HepG2 (cell line): ENCODE results near the gene TGM2. TPM values are rescaled to one million over a fixed set of nuclear protein-coding genes. Genes with fewer than 3 reads are reported as not detected.

Experiments used
- CERS6 ChIP-seq: sonication (generic); formaldehyde crosslinking; IDR thresholded peaks from 2 replicates; pipeline ENCODE4 v1.5.0; 2020; ENCODE audit warnings: missing genetic modification reagents
- ELF1 ChIP-seq: sonication (generic); formaldehyde crosslinking; IDR thresholded peaks from 2 replicates; pipeline ENCODE4 v1.4.0; 2020; ENCODE audit warnings: missing genetic modification reagents
- ETV5 ChIP-seq: IDR thresholded peaks from 2 replicates; pipeline ENCODE4 v1.6.1; 2018; ENCODE audit warnings: missing biosample characterization, missing genetic modification reagents, inconsistent platforms, borderline replicate concordance
- HHEX ChIP-seq: IDR thresholded peaks from 2 replicates; pipeline ENCODE4 v1.6.1; 2016; ENCODE audit warnings: control low read depth
- HMGXB4 ChIP-seq, 2 experiments: sonication (generic) in 1 of 2; formaldehyde crosslinking in 1 of 2; IDR thresholded peaks; 2 replicates each; pipeline versions ENCODE4 v1.4.0 to v1.6.1; 2018 to 2020; ENCODE audit warnings: missing genetic modification reagents in 2 of 2, borderline replicate concordance in 1 of 2, low read depth in 1 of 2, mild to moderate bottlenecking in 1 of 2, missing biosample characterization in 1 of 2
- POLR2AphosphoS2 ChIP-seq: IDR thresholded peaks from 2 replicates; pipeline ENCODE4 v1.6.1; 2011; ENCODE audit warnings: low read depth, low read length, improper control_type of control experiment
- SP5 ChIP-seq: IDR thresholded peaks from 2 replicates; pipeline ENCODE4 v1.6.1; 2016; ENCODE audit warnings: low read depth, borderline replicate concordance
- ZNF143 ChIP-seq: sonication (generic); formaldehyde crosslinking; IDR thresholded peaks from 2 replicates; pipeline ENCODE4 v1.4.0; 2020; ENCODE audit warnings: missing genetic modification reagents
- ZNF589 ChIP-seq: sonication (generic); formaldehyde crosslinking; conservative IDR thresholded peaks from 2 replicates; pipeline ENCODE4 v1.8.0; 2022; ENCODE audit warnings: mild to moderate bottlenecking, moderate library complexity, missing genetic modification reagents
- ZSCAN9 ChIP-seq: IDR thresholded peaks from 2 replicates; pipeline ENCODE4 v1.6.1; 2016; ENCODE audit warnings: borderline replicate concordance
- polyA plus RNA-seq, 8 experiments: library from polyadenylated mRNA; depleted of rRNA in 3 of 8; stranded (reverse) in 7 of 8; unstranded in 1 of 8; fragments of >200 nt; fragmentation: Illumina TruSeq in 4 of 8; extraction: Trizol in 4 of 8; gene quantifications; 2 replicates each; pipeline versions ENCODE4 v1.2.1 to v1.2.3, GENCODE V29; 2011 to 2016; ENCODE audit warnings: low read depth in 4 of 8, missing spikeins in 1 of 8, mixed read lengths in 1 of 8; ENCODE audit not compliant: insufficient read depth in 1 of 8
- total RNA-seq, 5 experiments: library from RNA; depleted of rRNA; stranded (reverse); fragments of >200 nt; fragmentation: Illumina TruSeq; extraction: Trizol; gene quantifications; 2 replicates each; pipeline ENCODE4 v1.2.3, GENCODE V29; 2016; ENCODE audit warnings: low read depth in 1 of 5
- TF ChIP-seq, protein P1 (sequence below): sonication (generic); formaldehyde crosslinking; IDR thresholded peaks from 2 replicates; pipeline ENCODE4 v1.8.0; 2022; ENCODE audit warnings: mild to moderate bottlenecking, missing genetic modification reagents, moderate library complexity
- TF ChIP-seq, protein P2 (sequence below): sonication (generic); formaldehyde crosslinking; IDR thresholded peaks from 2 replicates; pipeline ENCODE4 v1.5.0; 2020; ENCODE audit warnings: mild to moderate bottlenecking, missing genetic modification reagents

The TGM2 gene
- total and polyA plus RNA-seq, 2 of the 13 experiments (the other 11 are each of a cell fraction or from before 2014, with no cell fraction given) = 4.2 to 46.4 TPM

- TF ChIP-seq, protein P1, sequence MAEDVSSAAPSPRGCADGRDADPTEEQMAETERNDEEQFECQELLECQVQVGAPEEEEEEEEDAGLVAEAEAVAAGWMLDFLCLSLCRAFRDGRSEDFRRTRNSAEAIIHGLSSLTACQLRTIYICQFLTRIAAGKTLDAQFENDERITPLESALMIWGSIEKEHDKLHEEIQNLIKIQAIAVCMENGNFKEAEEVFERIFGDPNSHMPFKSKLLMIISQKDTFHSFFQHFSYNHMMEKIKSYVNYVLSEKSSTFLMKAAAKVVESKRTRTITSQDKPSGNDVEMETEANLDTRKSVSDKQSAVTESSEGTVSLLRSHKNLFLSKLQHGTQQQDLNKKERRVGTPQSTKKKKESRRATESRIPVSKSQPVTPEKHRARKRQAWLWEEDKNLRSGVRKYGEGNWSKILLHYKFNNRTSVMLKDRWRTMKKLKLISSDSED (CRISPR knock-in tag) = no peak
- no peak for TF ChIP-seq POLR2AphosphoS2
- TF ChIP-seq HMGXB4 (CRISPR knock-in tag; IDR thresholded peaks at IDR 0.05; ENCODE audit: borderline replicate concordance in 1 of 2, low read depth in 1 of 2) = 0 out of 4 replicates have a peak, but pooled peaks of 1 of the 2 experiments have one; percentile 30
- TF ChIP-seq HHEX (CRISPR knock-in tag) = peak; percentile 36; the same call in 1 of the 2 replicates
- TF ChIP-seq CERS6 (CRISPR knock-in tag) = no peak
- peak; percentile 75; the same call in 1 of the 2 replicates for TF ChIP-seq SP5 (CRISPR knock-in tag)
- peak; percentile 69; the same call in 1 of the 2 replicates for TF ChIP-seq ETV5 (CRISPR knock-in tag)
- TF ChIP-seq ELF1 (CRISPR knock-in tag) = 0 out of 2 replicates have a peak, but pooled peaks have one; percentile 1
- TF ChIP-seq, protein P2, sequence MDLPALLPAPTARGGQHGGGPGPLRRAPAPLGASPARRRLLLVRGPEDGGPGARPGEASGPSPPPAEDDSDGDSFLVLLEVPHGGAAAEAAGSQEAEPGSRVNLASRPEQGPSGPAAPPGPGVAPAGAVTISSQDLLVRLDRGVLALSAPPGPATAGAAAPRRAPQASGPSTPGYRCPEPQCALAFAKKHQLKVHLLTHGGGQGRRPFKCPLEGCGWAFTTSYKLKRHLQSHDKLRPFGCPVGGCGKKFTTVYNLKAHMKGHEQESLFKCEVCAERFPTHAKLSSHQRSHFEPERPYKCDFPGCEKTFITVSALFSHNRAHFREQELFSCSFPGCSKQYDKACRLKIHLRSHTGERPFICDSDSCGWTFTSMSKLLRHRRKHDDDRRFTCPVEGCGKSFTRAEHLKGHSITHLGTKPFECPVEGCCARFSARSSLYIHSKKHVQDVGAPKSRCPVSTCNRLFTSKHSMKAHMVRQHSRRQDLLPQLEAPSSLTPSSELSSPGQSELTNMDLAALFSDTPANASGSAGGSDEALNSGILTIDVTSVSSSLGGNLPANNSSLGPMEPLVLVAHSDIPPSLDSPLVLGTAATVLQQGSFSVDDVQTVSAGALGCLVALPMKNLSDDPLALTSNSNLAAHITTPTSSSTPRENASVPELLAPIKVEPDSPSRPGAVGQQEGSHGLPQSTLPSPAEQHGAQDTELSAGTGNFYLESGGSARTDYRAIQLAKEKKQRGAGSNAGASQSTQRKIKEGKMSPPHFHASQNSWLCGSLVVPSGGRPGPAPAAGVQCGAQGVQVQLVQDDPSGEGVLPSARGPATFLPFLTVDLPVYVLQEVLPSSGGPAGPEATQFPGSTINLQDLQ (CRISPR knock-in tag) = no peak
- peak; percentile 55; the same call in 1 of the 2 replicates for TF ChIP-seq ZSCAN9 (CRISPR knock-in tag)
- TF ChIP-seq ZNF143 (CRISPR knock-in tag) = no peak
- no peak for TF ChIP-seq ZNF589 (CRISPR knock-in tag)
- TF ChIP-seq, all 625 proteins: peak for 136
Measured at GRCh38 chr20:38109591-38110524, 55.2 kb downstream of the TGM2 start (continued).
